IMR-90 (cell line): ENCODE results near the gene TRMT10C.

Experiments used
- BHLHE40 ChIP-seq: fragments of 150-350 bp; IDR thresholded peaks from 2 replicates; pipeline ENCODE4 v1.6.1; 2016; ENCODE audit warnings: mild to moderate bottlenecking, low read depth, low read length
- CEBPB ChIP-seq: IDR thresholded peaks from 2 replicates; pipeline ENCODE4 v1.6.1; 2012; ENCODE audit warnings: low read depth, low read length, improper control_type of control experiment
- CTCF ChIP-seq: conservative IDR thresholded peaks from 2 replicates; pipeline ENCODE4 v1.5.1; 2012; ENCODE audit warnings: mild to moderate bottlenecking, low read depth, low read length, improper control_type of control experiment
- MAFK ChIP-seq: IDR thresholded peaks from 2 replicates; pipeline ENCODE4 v1.6.1; 2012; ENCODE audit warnings: low read depth, low read length, improper control_type of control experiment
- MXI1 ChIP-seq: IDR thresholded peaks from 2 replicates; pipeline ENCODE4 v1.6.1; 2012; ENCODE audit warnings: low read depth, mild to moderate bottlenecking, low read length, moderate library complexity, borderline replicate concordance
- NFE2L2 ChIP-seq: fragments of 150-350 bp; IDR thresholded peaks from 2 replicates; pipeline ENCODE4 v1.6.1; 2016; ENCODE audit warnings: low read depth, mild to moderate bottlenecking, low read length
- POLR2A ChIP-seq: IDR thresholded peaks from 2 replicates; pipeline ENCODE4 v1.6.1; 2012; ENCODE audit warnings: mild to moderate bottlenecking, low read depth, low read length
- RAD21 ChIP-seq: IDR thresholded peaks from 2 replicates; pipeline ENCODE4 v1.6.1; 2012; ENCODE audit warnings: low read length, improper control_type of control experiment
- RCOR1 ChIP-seq: IDR thresholded peaks from 2 replicates; pipeline ENCODE4 v1.6.1; 2012; ENCODE audit warnings: mild to moderate bottlenecking, low read length, improper control_type of control experiment; ENCODE audit not compliant: insufficient replicate concordance
- SMC3 ChIP-seq: fragments of 150-350 bp; IDR thresholded peaks from 2 replicates; pipeline ENCODE4 v1.6.1; 2016; ENCODE audit warnings: low read depth, mild to moderate bottlenecking, antibody characterized with exemption, low read length, moderate library complexity
- USF2 ChIP-seq: fragments of 150-350 bp; IDR thresholded peaks from 2 replicates; pipeline ENCODE4 v1.6.1; 2017; ENCODE audit warnings: mild to moderate bottlenecking, antibody characterized with exemption, low read length, low read depth

- TF ChIP-seq MAFK (no peak), CTCF (no peak), POLR2A (no peak), SMC3 (no peak), BHLHE40 (no peak), RAD21 (no peak), USF2 (no peak), CEBPB (no peak), NFE2L2 (no peak), MXI1 (no peak), RCOR1 (no peak)
These were observed 18.7 kb upstream of the TRMT10C start for GRCh38 chr3:101542957-101543356.
